Testis (tissue), 2 donors: Measurements from ENCODE around the gene TMEM219.

Source experiments
- POLR2A ChIP-seq: fragments of 450-650 bp; IDR thresholded peaks from one replicate; pipeline ENCODE4 v1.6.1; 2017; ENCODE audit warnings: antibody characterized with exemption, mild to moderate bottlenecking, moderate library complexity
- TF ChIP-seq, protein P1 (sequence below), 3 experiments: fragments of 450-650 bp in 2 of 3; fragments of 200-600 bp in 1 of 3; sonication (generic) in 1 of 3; IDR thresholded peaks; one replicate each; pipeline ENCODE4 v1.5.1; 2016 to 2019; ENCODE audit warnings: antibody characterized with exemption in 3 of 3, mild to moderate bottlenecking in 2 of 3, moderate library complexity in 1 of 3

DNA sequence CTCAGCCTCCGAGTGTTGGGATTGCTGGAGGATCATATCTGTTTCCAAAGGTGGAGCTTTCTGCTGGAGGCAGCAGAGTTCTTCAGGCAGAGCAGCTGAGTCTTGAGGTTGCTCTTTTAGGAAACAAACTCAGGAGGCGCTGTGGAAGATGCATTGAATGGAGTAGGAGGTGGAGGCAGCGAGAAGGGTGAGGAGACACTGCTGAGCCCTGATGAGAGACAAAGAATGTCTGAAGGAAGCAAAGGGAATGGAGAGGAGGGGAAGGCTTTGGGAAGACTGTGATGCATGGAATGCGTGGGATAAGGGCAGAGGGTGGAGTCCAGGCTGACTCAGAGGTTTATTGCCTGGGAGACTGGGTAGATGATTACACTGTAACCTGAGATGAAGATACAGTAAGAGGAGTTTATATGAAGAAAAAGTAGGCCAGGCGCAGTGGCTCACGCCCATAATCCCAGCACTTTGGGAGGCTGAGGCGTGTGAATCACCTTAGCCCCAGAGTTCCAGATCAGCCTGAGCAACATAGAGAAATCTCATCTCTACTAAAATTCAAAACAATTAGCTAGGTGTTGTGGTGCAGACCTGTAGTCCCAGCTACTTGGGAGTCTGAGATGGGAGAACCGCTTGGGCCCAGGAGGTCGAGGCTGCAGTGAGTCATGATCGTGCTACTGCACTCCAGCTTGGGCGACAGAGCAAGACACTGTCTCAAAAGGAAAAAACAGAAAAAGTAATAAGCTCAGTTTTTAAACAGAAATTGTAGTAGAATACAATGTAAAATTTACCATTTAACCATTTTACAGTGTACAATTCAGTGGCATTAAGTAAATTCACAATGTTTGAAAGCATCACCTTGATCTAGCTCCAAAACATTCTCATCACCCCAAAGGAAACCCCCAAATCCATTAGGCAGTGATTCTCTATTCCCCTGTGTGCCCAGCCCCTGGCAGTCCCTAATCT lies 17.8 kb upstream of the TMEM219 start:
- TF ChIP-seq, protein P1, sequence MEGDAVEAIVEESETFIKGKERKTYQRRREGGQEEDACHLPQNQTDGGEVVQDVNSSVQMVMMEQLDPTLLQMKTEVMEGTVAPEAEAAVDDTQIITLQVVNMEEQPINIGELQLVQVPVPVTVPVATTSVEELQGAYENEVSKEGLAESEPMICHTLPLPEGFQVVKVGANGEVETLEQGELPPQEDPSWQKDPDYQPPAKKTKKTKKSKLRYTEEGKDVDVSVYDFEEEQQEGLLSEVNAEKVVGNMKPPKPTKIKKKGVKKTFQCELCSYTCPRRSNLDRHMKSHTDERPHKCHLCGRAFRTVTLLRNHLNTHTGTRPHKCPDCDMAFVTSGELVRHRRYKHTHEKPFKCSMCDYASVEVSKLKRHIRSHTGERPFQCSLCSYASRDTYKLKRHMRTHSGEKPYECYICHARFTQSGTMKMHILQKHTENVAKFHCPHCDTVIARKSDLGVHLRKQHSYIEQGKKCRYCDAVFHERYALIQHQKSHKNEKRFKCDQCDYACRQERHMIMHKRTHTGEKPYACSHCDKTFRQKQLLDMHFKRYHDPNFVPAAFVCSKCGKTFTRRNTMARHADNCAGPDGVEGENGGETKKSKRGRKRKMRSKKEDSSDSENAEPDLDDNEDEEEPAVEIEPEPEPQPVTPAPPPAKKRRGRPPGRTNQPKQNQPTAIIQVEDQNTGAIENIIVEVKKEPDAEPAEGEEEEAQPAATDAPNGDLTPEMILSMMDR (IDR thresholded peaks at IDR 0.05) = no peak
- TF ChIP-seq POLR2A = no peak
